ENCODE measurements around the gene BLID. TPM values are rescaled to one million over a fixed set of nuclear protein-coding genes. Genes with fewer than 3 reads are reported as not detected.

The BLID gene
- total RNA-seq, 1 donor from 2014 or later, result 0.36 TPM

DNA sequence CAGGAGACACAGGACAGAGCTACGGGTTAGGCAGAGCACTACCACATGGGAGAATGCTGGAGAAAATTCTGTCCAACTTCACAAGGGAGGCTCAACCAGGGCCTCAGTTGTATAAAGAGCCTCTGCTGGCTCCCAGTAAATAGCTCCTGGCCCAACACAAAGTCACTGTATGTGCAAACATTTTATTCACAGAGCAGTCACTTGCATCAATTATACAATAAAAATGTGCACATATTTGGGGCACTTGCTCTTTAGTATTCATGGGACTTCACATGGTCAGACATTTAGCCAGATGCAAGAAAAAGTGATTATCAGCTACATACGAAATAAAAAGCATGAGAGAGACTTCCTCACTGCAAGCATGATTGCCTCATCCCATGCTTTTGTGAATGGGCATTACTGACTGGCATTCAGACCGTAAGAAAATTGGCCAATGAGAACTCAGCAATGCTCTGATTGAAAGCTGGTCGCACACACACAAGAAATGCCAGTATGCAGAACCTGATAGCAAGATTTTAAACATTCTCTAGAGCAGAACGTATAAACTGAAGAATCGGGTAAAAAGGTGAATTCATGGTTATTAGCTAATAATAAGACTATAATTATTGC lies 39.4 kb downstream of the BLID start:
- Histone ChIP-seq H3K4me1 (peaks cover 8% of the 10 kb centered on the region), H3K27ac (replicated peaks) (no peak overlapping the region), H3K36me3 (no peaks in the 10 kb centered on the region), H3K4me3 (no peak overlapping the region), H3K9me3 (replicated peaks) (no peaks in the 10 kb centered on the region), H3K27me3 (ENCODE audit: low read depth) (no peaks in the 10 kb centered on the region)
- intact Hi-C loops (cut with micrococcal nuclease), result no loop called here
- TF ChIP-seq, protein P1, sequence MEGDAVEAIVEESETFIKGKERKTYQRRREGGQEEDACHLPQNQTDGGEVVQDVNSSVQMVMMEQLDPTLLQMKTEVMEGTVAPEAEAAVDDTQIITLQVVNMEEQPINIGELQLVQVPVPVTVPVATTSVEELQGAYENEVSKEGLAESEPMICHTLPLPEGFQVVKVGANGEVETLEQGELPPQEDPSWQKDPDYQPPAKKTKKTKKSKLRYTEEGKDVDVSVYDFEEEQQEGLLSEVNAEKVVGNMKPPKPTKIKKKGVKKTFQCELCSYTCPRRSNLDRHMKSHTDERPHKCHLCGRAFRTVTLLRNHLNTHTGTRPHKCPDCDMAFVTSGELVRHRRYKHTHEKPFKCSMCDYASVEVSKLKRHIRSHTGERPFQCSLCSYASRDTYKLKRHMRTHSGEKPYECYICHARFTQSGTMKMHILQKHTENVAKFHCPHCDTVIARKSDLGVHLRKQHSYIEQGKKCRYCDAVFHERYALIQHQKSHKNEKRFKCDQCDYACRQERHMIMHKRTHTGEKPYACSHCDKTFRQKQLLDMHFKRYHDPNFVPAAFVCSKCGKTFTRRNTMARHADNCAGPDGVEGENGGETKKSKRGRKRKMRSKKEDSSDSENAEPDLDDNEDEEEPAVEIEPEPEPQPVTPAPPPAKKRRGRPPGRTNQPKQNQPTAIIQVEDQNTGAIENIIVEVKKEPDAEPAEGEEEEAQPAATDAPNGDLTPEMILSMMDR (IDR thresholded peaks at IDR 0.05; ENCODE audit: borderline replicate concordance), result no peak
- DNase-seq, result no peak

DNA sequence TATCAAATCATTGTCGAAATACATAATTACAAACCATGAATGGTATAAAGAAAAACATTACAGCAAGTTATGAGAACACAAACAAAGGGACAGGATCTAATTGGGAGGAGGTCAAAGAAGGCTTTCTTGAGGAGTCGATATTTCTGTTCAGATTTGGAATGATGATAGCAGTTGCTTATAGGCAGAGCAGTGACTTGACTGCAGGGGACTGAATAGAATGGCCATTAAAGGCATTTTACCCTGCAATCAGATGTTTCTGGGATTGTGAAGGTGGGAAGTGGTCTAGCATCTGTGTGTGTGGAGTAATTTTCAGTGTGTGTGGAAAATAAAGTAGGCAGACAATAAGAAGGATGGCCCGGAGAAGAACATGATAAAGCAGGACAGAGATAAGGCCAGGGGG lies 41.0 kb downstream of the BLID start:
- Histone ChIP-seq H3K9me3 (replicated peaks) (no peaks in the 10 kb centered on the region), H3K4me3 (no peak overlapping the region), H3K27me3 (ENCODE audit: low read depth) (no peaks in the 10 kb centered on the region), H3K4me1 (peaks cover 15% of the 10 kb centered on the region), H3K36me3 (no peaks in the 10 kb centered on the region), H3K27ac (replicated peaks) (no peak overlapping the region)
- TF ChIP-seq, protein P1 (IDR thresholded peaks at IDR 0.05; ENCODE audit: borderline replicate concordance), result no peak
- intact Hi-C loops (cut with micrococcal nuclease), result no loop called here
- no peak for DNase-seq

DNA sequence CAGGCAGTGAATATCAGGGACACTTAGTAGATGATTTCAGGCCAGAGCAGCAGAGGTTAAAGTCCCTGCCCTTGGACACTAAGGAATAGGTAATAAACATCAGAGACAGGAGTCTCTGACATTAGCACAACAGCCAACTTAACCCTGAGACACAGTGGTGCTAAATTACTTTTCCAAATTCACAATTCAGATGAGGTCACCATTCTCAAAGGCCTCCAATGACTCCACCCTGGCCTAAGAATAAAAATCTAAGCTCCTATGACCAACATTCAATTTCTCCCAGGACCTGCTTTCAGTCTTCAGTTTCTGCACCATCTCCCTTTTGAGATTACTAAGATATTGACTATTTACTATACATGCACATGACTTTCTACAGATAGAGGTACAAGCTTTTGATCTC lies 42.0 kb downstream of the BLID start:
- H3K9me3 ChIP-seq (replicated peaks), result no peaks in the 10 kb centered on the region
- H3K36me3 ChIP-seq, result no peaks in the 10 kb centered on the region
- intact Hi-C loops (cut with micrococcal nuclease), result no loop called here
- H3K4me3 ChIP-seq, result no peak overlapping the region
- no peak for DNase-seq
- H3K27ac ChIP-seq (replicated peaks), result no peak overlapping the region
- H3K4me1 ChIP-seq, result peaks cover 24% of the 10 kb centered on the region
- TF ChIP-seq, protein P1 (IDR thresholded peaks at IDR 0.05; ENCODE audit: borderline replicate concordance), result no peak
- H3K27me3 ChIP-seq (ENCODE audit: low read depth), result no peaks in the 10 kb centered on the region

DNA sequence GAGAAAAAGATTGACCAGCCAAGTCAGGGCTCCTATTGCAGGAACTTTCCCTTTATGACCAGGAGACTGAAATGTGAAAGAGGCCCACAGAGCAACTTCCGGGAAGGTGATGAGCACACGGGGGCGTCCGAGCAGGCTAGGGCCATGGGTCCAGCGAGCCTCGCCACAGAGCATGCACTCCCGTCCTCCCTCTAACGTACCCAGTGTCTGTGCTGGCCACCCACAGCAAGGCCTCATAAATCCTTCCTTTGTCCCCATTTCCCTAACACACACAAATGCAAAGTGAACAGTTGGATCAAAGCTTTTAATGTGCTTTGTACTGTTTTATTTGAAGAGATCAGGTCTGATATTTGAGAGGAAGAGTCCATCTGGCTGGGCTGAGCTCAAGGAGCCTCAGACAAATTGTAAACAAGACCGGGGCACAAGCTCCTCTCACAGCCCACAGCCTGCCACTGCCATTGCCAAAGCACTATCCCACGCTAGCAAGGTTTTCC lies 44.3 kb downstream of the BLID start:
- Histone ChIP-seq H3K36me3 (no peaks in the 10 kb centered on the region), H3K27ac (replicated peaks) (no peak overlapping the region), H3K4me1 (peaks cover 34% of the 10 kb centered on the region), H3K9me3 (replicated peaks) (no peaks in the 10 kb centered on the region), H3K4me3 (no peak overlapping the region), H3K27me3 (ENCODE audit: low read depth) (no peaks in the 10 kb centered on the region)
- intact Hi-C loops (cut with micrococcal nuclease), result no loop called here
- TF ChIP-seq, protein P1 (IDR thresholded peaks at IDR 0.05; ENCODE audit: borderline replicate concordance), result no peak
- DNase-seq, result no peak

DNA sequence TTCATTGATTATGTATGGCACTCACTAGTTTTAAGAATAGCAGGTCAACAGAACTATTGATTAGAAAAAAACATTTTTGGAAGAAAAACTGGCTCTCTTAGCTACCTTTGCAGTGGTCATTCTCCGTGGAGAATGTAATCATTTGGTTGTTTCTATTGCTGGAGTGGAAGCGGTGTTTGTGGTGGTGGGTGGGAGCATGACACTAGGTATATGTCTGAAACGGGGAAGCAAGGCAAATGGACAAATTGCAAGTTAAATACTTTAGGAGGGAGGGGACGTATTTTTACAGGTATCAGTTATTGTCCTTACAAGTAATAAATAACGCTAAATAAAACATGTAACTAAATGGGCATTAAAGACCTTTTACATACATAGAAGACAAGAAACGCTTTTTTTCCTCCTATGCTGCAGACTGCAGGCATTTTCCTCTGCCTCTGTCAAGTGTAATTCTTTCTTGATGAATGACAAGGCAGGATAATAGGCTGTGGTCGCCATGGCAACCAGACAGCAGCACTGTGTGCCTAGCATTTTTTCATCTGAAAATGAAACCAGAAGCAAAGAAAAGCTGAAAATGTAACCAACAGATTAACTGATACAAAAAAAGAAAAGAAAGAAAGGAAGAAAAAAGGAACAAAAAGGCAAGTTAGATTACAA lies 46.2 kb downstream of the BLID start:
- Histone ChIP-seq H3K27me3 (ENCODE audit: low read depth) (no peaks in the 10 kb centered on the region), H3K4me3 (no peak overlapping the region), H3K27ac (replicated peaks) (no peak overlapping the region), H3K36me3 (no peaks in the 10 kb centered on the region), H3K4me1 (peaks cover 34% of the 10 kb centered on the region), H3K9me3 (replicated peaks) (no peaks in the 10 kb centered on the region)
- TF ChIP-seq, protein P1 (IDR thresholded peaks at IDR 0.05; ENCODE audit: borderline replicate concordance), result no peak
- DNase-seq, result peak; percentile 26
- intact Hi-C loops (cut with micrococcal nuclease), result no loop called here

Measured in left ventricle myocardium inferior (tissue), 1 donor.